HUES6 (cell line): ENCODE results near the gene PAQR6.

Source experiments
- H3K27ac ChIP-seq: 2 replicates; pipeline ENCODE4 v1.7.0; 2013; ENCODE audit warnings: low read depth, mild to moderate bottlenecking, low read length, inconsistent platforms
- H3K27me3 ChIP-seq: 2 replicates; pipeline ENCODE4 v1.6.1; 2013; ENCODE audit warnings: low read length; ENCODE audit not compliant: control insufficient read depth, insufficient read depth
- H3K36me3 ChIP-seq: 2 replicates; pipeline ENCODE4 v1.6.1; 2013; ENCODE audit warnings: low read length; ENCODE audit not compliant: control insufficient read depth, insufficient read depth
- H3K4me1 ChIP-seq: 2 replicates; pipeline ENCODE4 v1.6.1; 2013; ENCODE audit warnings: low read length; ENCODE audit not compliant: control insufficient read depth, insufficient read depth
- H3K4me3 ChIP-seq: 2 replicates; pipeline ENCODE4 v1.5.1; 2013; ENCODE audit warnings: low read depth, low read length
- H3K9ac ChIP-seq: one replicate; pipeline ENCODE4 v1.6.1; 2013; ENCODE audit warnings: mild to moderate bottlenecking, low read length
- H3K9me3 ChIP-seq: 2 replicates; pipeline ENCODE4 v1.6.1; 2013; ENCODE audit warnings: low read depth, low read length; ENCODE audit not compliant: control insufficient read depth, insufficient read depth

Gene PAQR6

DNA sequence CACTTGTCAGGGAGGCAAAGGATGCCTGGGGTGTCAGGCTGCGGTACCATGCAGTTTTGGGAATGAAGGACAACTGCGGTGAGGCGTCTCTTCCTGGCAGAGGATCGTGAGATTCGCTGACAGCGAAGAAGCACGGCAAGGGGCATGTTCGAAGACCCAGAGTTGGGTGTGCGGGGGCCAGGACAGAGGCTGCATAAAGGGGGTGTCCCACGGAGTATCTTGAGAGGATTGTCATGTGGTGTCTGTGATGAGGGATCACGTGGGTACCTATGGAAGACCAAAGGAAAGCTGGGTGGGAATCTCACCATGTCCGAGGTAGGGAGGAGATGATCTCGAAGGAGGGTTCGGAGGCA is 53.6 kb downstream of the PAQR6 start:
- Histone ChIP-seq H3K4me3 (peak overlapping the region; percentile 98), H3K36me3 (peaks cover 20% of the 10 kb centered on the region), H3K27me3 (no peaks in the 10 kb centered on the region), H3K4me1 (peaks cover 23% of the 10 kb centered on the region), H3K27ac (no peak overlapping the region; the same call in 1 of the 2 replicates), H3K9ac (peak overlapping the region; percentile 75), H3K9me3 (no peaks in the 10 kb centered on the region)

DNA sequence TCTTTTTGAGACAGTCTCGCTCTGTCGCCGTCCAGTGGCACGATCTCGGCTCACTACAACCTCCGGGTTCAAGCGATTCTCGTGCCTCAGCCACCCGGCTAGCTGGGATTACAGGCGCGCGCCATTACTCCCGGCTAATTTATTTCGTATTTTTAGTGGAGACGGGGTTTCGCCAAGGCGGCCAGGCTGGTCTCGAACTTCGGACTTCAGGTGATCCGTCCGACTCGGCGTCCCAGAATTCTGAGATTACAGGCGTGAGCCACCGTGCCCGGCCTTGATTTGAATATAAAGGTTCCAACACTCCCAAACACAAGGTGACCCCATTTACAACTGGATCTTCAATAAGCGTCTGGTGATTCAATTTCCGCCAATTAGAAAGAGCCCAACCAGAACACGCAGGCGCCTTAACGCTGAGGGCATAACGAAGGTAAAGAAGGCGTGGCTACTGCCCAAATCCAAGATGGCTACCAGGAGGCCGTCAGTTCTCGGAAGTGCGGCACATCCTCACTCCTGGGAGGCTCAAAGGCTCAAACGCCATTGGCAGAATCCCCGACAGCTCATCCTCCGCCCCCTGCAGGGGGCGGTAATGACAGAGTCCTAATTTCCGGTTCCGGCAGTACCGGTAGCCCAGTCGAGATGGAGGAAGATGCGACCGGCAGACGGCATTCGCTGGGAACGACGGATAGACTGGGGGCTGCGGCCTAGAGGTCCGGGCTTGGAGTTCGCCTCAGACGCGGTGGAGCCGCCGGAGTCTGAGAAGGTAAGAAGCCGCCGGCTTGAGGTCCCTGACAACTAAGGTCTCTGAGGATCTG is 54.2 kb downstream of the PAQR6 start, which contains the start of gene SLC25A44:
SLC25A44 (plus strand) TSS at position 617 of the 812 bp plus-strand sequence. CDS start 5,744 bp downstream, outside the sequence.
- H3K9me3 ChIP-seq: no peaks in the 10 kb centered on the region; the same call in 1 of the 2 replicates
- H3K4me3 ChIP-seq: peak within 1 kb of the TSS; percentile 98
- H3K4me1 ChIP-seq: peaks cover 23% of the 10 kb centered on the region
- peak within 1 kb of the TSS; percentile 77 for H3K9ac ChIP-seq
- peaks cover 16% of the 10 kb centered on the region for H3K36me3 ChIP-seq
- peak within 1 kb of the TSS; percentile 85 for H3K27ac ChIP-seq
- H3K27me3 ChIP-seq: no peaks in the 10 kb centered on the region
